Measurements from ENCODE around the gene LRFN2.

DNA sequence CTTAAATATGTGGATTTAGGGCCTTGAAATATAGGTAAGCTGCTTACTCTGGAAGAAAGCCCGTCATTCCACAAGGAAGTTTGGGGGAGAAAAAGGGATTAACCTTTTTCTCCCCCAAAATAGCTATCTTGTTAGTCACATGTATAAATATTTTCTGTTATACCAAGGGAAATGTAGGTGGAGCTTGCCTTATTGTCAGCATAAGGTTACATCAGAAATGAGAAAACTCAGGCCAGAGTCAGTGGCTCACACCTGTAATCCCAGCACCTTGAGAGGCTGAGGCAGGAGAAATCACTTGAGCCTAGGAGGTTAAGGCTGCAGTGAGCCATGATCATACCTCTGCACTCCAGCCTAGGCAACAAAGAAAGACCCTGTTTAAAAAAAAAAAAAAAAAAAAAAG, 129.9 kb downstream of the LRFN2 start:
- TF ChIP-seq, protein P1, sequence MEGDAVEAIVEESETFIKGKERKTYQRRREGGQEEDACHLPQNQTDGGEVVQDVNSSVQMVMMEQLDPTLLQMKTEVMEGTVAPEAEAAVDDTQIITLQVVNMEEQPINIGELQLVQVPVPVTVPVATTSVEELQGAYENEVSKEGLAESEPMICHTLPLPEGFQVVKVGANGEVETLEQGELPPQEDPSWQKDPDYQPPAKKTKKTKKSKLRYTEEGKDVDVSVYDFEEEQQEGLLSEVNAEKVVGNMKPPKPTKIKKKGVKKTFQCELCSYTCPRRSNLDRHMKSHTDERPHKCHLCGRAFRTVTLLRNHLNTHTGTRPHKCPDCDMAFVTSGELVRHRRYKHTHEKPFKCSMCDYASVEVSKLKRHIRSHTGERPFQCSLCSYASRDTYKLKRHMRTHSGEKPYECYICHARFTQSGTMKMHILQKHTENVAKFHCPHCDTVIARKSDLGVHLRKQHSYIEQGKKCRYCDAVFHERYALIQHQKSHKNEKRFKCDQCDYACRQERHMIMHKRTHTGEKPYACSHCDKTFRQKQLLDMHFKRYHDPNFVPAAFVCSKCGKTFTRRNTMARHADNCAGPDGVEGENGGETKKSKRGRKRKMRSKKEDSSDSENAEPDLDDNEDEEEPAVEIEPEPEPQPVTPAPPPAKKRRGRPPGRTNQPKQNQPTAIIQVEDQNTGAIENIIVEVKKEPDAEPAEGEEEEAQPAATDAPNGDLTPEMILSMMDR (optimal IDR thresholded peaks at IDR 0.05 in 1 of 3, IDR thresholded peaks at IDR 0.05 in 1 of 3, conservative IDR thresholded peaks at IDR 0.05 in 1 of 3; ENCODE audit: extremely low read depth in 1 of 3, insufficient read depth in 2 of 3, low read length in 3 of 3), result no peak
- no peak for TF ChIP-seq EZH2 (IDR thresholded peaks at IDR 0.05; ENCODE audit: low read length)
